HCT116 (cell line): ENCODE data around the gene RPL11. TPM values are rescaled to one million over a fixed set of nuclear protein-coding genes. Genes with fewer than 3 reads are reported as not detected.

Experiments
- ATAC-seq: fragments of 200-7000 bp; cut with Tn5 transposase; 2 replicates; pipeline ENCODE4 v1.9.1; 2020; ENCODE audit warnings: mild to moderate bottlenecking, moderate library complexity
- BruUV-seq: library from RNA; stranded (reverse); fragments of 400-500 nt; replicated peaks from 2 replicates; lab custom pipeline; 2021; lab: Mats Ljungman, UMichigan
- CTCF ChIA-PET: fragments of 300-600 bp; sonication (Branson Sonifier 250); formaldehyde crosslinking; loops from one replicate; lab custom pipeline; 2021; ENCODE audit warnings: antibody characterized with exemption; lab: Charles Lee
- POLR2A ChIA-PET: fragments of 300-600, 350-600 bp; sonication (Branson Sonifier 250); formaldehyde crosslinking; loops from one replicate; lab custom pipeline; 2021; ENCODE audit warnings: antibody characterized with exemption; lab: Charles Lee
- RAD21 ChIA-PET, 2 experiments: fragments of 300-600 bp; sonication (Branson Sonifier 250); formaldehyde crosslinking; loops; one replicate each; lab custom pipeline; 2023; ENCODE audit warnings: low total read pairs in 2 of 2; ENCODE audit not compliant: uncharacterized antibody in 2 of 2, unreplicated experiment in 2 of 2, low non-redundant PET in 1 of 2; lab: Charles Lee
- DNase-seq: peaks from one replicate; pipeline ENCODE4 v3.0.0-alpha.2; 2010; ENCODE audit warnings: low read depth, low spot score
- H2AFZ ChIP-seq: fragments of 200-600 bp; shearing (Covaris generic), sonication (generic); 2 replicates; pipeline ENCODE4 v1.6.1; 2017; ENCODE audit warnings: low read depth, mixed run types, mixed read lengths, antibody characterized with exemption, low read length; ENCODE audit not compliant: poor library complexity, severe bottlenecking
- H3K27ac ChIP-seq: 2 replicates; pipeline ENCODE4 v1.5.1; 2012; ENCODE audit warnings: low read depth, low read length
- H3K27me3 ChIP-seq: fragments of 200-600 bp; sonication (generic); 2 replicates; pipeline ENCODE4 v1.6.1; 2016; ENCODE audit warnings: mixed run types, low read length, mixed read lengths; ENCODE audit not compliant: insufficient read depth
- H3K36me3 ChIP-seq, 2 experiments: fragments of 200-500 bp in 1 of 2; fragments of 200-600 bp in 1 of 2; sonication (Bioruptor generic) in 1 of 2; sonication (generic) in 1 of 2; 2 replicates each; pipeline versions ENCODE4 v1.5.1 to v1.6.1; 2014 to 2016; ENCODE audit warnings: low read length in 2 of 2, inconsistent platforms in 1 of 2, mixed read lengths in 1 of 2, mixed run types in 1 of 2; ENCODE audit not compliant: insufficient read depth in 2 of 2, control insufficient read depth in 1 of 2
- H3K4me1 ChIP-seq, 2 experiments: fragments of 200-600 bp in 1 of 2; sonication (generic) in 1 of 2; 2 replicates each; pipeline versions ENCODE4 v1.5.1 to v1.6.1; 2012 to 2017; ENCODE audit warnings: low read length in 2 of 2, inconsistent platforms in 1 of 2, mild to moderate bottlenecking in 1 of 2, mixed read lengths in 1 of 2, mixed run types in 1 of 2, moderate library complexity in 1 of 2; ENCODE audit not compliant: insufficient read depth in 2 of 2, control insufficient read depth in 1 of 2
- H3K4me2 ChIP-seq: fragments of 200-600 bp; sonication (generic); 2 replicates; pipeline ENCODE4 v1.6.1; 2017; ENCODE audit warnings: mixed run types, low read length, mixed read lengths
- H3K4me3 ChIP-seq, 2 experiments: fragments of 200-600 bp in 1 of 2; sonication (generic) in 1 of 2; replicated peaks in 1 of 2; 2 replicates each; pipeline ENCODE4 v1.5.1; 2011 to 2016; ENCODE audit warnings: low read length in 2 of 2, control low read depth in 1 of 2, low read depth in 1 of 2, mild to moderate bottlenecking in 1 of 2, mixed read lengths in 1 of 2, mixed run types in 1 of 2
- H3K79me2 ChIP-seq: fragments of 200-600 bp; sonication (generic); 2 replicates; pipeline ENCODE4 v1.6.1; 2017; ENCODE audit warnings: mild to moderate bottlenecking, mixed run types, low read length, moderate library complexity, mixed read lengths; ENCODE audit not compliant: insufficient read depth
- H3K9ac ChIP-seq: fragments of 200-600 bp; sonication (generic); 2 replicates; pipeline ENCODE4 v1.6.1; 2016; ENCODE audit warnings: low read length, mixed read lengths
- H3K9me2 ChIP-seq: fragments of 200-600 bp; sonication (generic), shearing (Covaris generic); 2 replicates; pipeline ENCODE4 v1.6.1; 2017; ENCODE audit warnings: mixed run types, mild to moderate bottlenecking, moderate library complexity; ENCODE audit not compliant: insufficient read depth
- H3K9me3 ChIP-seq, 2 experiments: fragments of 200-500 bp in 1 of 2; fragments of 200-600 bp in 1 of 2; sonication (Bioruptor generic) in 1 of 2; sonication (generic) in 1 of 2; 2 replicates each; pipeline ENCODE4 v1.6.1; 2014 to 2017; ENCODE audit warnings: low read length in 2 of 2, mixed read lengths in 2 of 2, inconsistent platforms in 1 of 2, low read depth in 1 of 2, mild to moderate bottlenecking in 1 of 2, mixed run types in 1 of 2, moderate library complexity in 1 of 2; ENCODE audit not compliant: control insufficient read depth in 1 of 2, insufficient read depth in 1 of 2
- H4K20me1 ChIP-seq: fragments of 200-600 bp; sonication (generic), shearing (Covaris generic); 2 replicates; pipeline ENCODE4 v1.6.1; 2017; ENCODE audit warnings: mixed run types, mild to moderate bottlenecking, moderate library complexity; ENCODE audit not compliant: insufficient read depth
- JUND ChIP-seq: IDR thresholded peaks from 2 replicates; pipeline ENCODE4 v1.6.1; 2012
- intact Hi-C: fragments of 100-400 bp; cut with micrococcal nuclease; formaldehyde crosslinking; loops from 2 replicates; pipeline ENCODE4 v1.10.0; 2022
- total RNA-seq: library from RNA; stranded (reverse); gene quantifications from one replicate; pipeline ENCODE4 v1.2.1, GENCODE V29; 2021; ENCODE audit not compliant: unreplicated experiment
- TF ChIP-seq, protein P1 (sequence below): IDR thresholded peaks from 2 replicates; pipeline ENCODE4 v1.6.1; 2012; ENCODE audit warnings: low read depth
- TF ChIP-seq, protein P2 (sequence below), 3 experiments: fragments of 200-600 bp in 1 of 3; sonication (generic) in 1 of 3; IDR thresholded peaks in 2 of 3; conservative IDR thresholded peaks in 1 of 3; 2 replicates each; pipeline ENCODE4 v1.5.1; 2012 to 2017; ENCODE audit warnings: low read depth in 2 of 3, low read length in 2 of 3, antibody characterized with exemption in 1 of 3, borderline replicate concordance in 1 of 3, control low read depth in 1 of 3, mild to moderate bottlenecking in 1 of 3, mixed read lengths in 1 of 3, mixed run types in 1 of 3, moderate library complexity in 1 of 3; ENCODE audit not compliant: insufficient read depth in 1 of 3

Gene RPL11
- total RNA-seq, 1 experiment from 2014 or later: 1,262 TPM

DNA sequence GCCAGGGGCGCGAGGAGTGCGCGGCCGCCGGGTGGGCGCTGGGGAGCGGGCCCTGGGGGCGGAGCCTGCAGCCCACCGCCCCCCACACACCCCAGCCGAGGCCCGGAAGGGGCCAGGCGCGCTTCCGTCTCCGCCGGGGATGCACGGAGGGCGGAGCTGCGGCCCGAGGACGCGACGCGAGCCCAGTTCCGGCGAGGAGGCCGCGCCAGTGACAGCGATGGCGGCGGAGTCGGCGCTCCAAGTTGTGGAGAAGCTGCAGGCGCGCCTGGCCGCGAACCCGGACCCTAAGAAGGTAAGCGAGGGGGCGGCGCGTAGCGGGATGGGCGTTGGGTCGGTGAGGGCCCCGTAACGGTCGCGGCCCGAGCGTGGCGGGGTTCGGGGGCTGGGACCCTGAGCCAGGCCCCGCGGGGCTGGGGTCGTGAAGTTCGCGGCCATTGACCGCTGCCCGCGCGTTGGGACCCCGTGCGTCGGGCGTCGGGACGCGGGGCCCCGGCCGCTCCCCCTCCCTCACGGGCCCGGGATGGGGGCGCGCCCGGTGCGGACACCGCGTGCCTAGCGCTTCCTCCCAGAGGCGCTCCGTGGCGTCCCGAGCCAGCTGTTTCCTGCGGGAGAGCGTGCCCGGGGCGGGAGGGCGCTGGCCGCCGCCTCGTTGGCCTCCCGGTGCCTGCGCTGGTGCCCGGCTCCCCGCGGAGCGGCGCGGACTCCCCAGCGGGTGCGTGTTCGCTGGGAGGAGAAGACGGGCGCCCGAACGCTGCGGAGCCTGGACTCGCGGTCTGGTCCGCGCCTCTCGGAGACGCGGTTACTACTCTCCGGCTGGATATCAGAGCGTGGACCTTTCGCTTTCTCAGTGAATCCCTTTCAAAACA is 51.9 kb downstream of the RPL11 start, which contains the start of gene ELOA (continued):
- TF ChIP-seq, protein P1, sequence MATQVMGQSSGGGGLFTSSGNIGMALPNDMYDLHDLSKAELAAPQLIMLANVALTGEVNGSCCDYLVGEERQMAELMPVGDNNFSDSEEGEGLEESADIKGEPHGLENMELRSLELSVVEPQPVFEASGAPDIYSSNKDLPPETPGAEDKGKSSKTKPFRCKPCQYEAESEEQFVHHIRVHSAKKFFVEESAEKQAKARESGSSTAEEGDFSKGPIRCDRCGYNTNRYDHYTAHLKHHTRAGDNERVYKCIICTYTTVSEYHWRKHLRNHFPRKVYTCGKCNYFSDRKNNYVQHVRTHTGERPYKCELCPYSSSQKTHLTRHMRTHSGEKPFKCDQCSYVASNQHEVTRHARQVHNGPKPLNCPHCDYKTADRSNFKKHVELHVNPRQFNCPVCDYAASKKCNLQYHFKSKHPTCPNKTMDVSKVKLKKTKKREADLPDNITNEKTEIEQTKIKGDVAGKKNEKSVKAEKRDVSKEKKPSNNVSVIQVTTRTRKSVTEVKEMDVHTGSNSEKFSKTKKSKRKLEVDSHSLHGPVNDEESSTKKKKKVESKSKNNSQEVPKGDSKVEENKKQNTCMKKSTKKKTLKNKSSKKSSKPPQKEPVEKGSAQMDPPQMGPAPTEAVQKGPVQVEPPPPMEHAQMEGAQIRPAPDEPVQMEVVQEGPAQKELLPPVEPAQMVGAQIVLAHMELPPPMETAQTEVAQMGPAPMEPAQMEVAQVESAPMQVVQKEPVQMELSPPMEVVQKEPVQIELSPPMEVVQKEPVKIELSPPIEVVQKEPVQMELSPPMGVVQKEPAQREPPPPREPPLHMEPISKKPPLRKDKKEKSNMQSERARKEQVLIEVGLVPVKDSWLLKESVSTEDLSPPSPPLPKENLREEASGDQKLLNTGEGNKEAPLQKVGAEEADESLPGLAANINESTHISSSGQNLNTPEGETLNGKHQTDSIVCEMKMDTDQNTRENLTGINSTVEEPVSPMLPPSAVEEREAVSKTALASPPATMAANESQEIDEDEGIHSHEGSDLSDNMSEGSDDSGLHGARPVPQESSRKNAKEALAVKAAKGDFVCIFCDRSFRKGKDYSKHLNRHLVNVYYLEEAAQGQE: no peak

DNA sequence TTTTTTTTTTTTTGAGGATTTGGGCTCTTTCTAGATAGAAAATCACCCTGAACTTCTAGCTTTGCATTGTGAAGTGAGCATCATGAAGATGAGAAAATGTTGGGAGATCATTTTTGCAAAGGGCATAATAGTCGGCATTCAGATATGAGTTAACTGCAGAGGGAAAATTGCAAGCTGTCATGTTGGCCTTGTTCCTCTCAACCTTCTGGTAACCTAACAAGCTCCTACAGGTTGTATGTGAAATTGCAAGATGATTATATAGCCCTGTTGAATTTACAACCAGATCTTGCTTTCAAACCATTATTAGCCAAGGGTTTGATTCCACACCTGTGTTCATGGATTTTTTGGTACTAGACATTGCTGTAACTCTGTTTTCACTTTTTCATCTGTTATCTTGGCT is 53.9 kb downstream of the RPL11 start:
- Histone ChIP-seq H3K36me3 (peaks cover 8 to 17% of the 10 kb centered on the region in 2 experiments; a peak in 2 of 4 replicates), H3K79me2 (peaks cover 65% of the 10 kb centered on the region), H3K4me2 (peak overlapping the region; percentile 88; the same call in 1 of the 2 replicates), H3K9me3 (no peaks in the 10 kb centered on the region), H3K9ac (no peak overlapping the region), H4K20me1 (peaks cover 20% of the 10 kb centered on the region; the same call in 1 of the 2 replicates), H3K4me3 (peak overlapping the region in 1 of 2 experiments; percentile 89; a peak in 2 of 4 replicates)
- RAD21 ChIA-PET: no interaction called here
- CTCF ChIA-PET: interaction anchor here (1.0 to 2.0 kb wide), 4 partner anchors 12 to 171 kb away, joined by 4 to 8 read pairs (median 4); partner anchors contain the start of gene RPL11
- intact Hi-C loops: no loop called here
- TF ChIP-seq, protein P2, sequence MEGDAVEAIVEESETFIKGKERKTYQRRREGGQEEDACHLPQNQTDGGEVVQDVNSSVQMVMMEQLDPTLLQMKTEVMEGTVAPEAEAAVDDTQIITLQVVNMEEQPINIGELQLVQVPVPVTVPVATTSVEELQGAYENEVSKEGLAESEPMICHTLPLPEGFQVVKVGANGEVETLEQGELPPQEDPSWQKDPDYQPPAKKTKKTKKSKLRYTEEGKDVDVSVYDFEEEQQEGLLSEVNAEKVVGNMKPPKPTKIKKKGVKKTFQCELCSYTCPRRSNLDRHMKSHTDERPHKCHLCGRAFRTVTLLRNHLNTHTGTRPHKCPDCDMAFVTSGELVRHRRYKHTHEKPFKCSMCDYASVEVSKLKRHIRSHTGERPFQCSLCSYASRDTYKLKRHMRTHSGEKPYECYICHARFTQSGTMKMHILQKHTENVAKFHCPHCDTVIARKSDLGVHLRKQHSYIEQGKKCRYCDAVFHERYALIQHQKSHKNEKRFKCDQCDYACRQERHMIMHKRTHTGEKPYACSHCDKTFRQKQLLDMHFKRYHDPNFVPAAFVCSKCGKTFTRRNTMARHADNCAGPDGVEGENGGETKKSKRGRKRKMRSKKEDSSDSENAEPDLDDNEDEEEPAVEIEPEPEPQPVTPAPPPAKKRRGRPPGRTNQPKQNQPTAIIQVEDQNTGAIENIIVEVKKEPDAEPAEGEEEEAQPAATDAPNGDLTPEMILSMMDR (IDR thresholded peaks at IDR 0.05 in 2 of 3, conservative IDR thresholded peaks at IDR 0.05 in 1 of 3; ENCODE audit: borderline replicate concordance in 1 of 3, insufficient read depth in 1 of 3, low read depth in 2 of 3, low read length in 2 of 3): peak in 2 of 3 experiments; percentile 37 to 44; a peak in 4 of 6 replicates
- no peak for TF ChIP-seq JUND
- TF ChIP-seq, all 23 proteins: peak for 1
- Histone ChIP-seq H2AFZ (no peak overlapping the region), H3K4me1 (peaks cover 8 to 26% of the 10 kb centered on the region in 2 experiments; a peak in 3 of 4 replicates), H3K27me3 (no peaks in the 10 kb centered on the region), H3K9me2 (no peaks in the 10 kb centered on the region), H3K27ac (no peak overlapping the region)
- ATAC-seq (peak; percentile 25; the same call in 1 of the 2 replicates), DNase-seq (peak; percentile 24)
- POLR2A ChIA-PET: no interaction called here
- BruUV-seq: no TSS peak

Other genes starting within 250 kb of the RPL11 start
- 19.7 TPM for gene ASAP3, start 207.6 kb upstream of the RPL11 start, total RNA-seq
- gene E2F2, start 160.6 kb upstream of the RPL11 start, total RNA-seq: 16.3 TPM
- 183 TPM for gene ID3, start 132.3 kb upstream of the RPL11 start, total RNA-seq
- gene ELOA, start 51.7 kb downstream of the RPL11 start, total RNA-seq: 39.3 TPM
- 57.2 TPM for gene PITHD1, start 86.6 kb downstream of the RPL11 start, total RNA-seq
- 78.0 TPM for gene LYPLA2, start 99.3 kb downstream of the RPL11 start, total RNA-seq
- 114 TPM for gene GALE, start 108.9 kb downstream of the RPL11 start, total RNA-seq
- gene HMGCL, start 133.6 kb downstream of the RPL11 start, total RNA-seq: 36.2 TPM
- gene FUCA1, start 176.5 kb downstream of the RPL11 start, total RNA-seq: 20.7 TPM
- gene CNR2, start 221.6 kb downstream of the RPL11 start, total RNA-seq: 0.05 TPM